NCI-H2196 treated with DMSO at 0.1 percent for 48 hours (cell line): ENCODE measurements around the gene SCARB1.
"Not testable (repeated sequence)": the region's sequence is repeated elsewhere in the genome, so short reads cannot be mapped to it uniquely, and the experiment has no call there.

Experiments
- DNase-seq: peaks from one replicate; lab custom pipeline; 2025; ENCODE audit not compliant: unreplicated experiment; lab: John Stamatoyannopoulos, UW

Gene SCARB1

DNA sequence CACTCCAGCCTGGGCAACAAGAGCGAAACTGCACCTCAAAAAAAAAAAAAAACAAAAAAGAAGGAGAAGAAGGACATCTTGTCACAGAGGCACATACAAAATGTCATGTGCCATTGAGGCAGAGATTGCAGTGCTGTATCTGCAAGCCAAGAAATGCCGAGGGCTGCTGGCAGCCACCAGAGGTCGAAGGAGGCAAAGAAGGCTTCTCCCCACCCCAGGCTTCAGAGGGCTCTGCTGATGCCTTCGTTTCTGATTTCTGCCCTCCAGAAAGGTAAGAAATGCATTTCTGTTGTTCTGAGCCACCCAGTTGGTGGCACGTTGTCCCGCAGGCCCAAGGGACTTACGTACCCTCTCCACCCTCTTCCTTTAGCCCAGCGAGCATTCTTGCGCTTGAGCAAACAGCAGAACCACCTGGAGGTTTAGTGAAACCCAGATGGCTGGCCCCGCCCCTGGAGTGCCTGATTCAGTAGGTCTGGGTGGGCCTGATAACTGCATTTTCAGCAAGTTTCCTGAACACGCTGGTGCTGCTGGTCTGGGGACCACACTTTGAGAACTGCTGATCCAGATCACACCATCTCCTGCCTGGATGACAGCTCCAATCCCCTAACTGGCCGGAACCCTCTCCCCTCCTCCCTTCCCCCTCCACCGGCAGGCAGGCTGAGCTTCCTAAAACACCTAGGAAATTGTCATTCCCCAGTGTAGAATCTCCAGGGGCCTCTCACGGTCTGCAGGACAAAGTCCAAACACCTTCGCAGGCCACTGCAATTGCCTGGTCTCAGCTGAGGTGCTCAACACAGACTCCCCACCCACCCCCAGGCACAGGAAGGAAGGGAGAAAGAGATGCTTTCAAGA is 21.1 kb upstream of the SCARB1 start:
- DNase-seq, result no peak

DNA sequence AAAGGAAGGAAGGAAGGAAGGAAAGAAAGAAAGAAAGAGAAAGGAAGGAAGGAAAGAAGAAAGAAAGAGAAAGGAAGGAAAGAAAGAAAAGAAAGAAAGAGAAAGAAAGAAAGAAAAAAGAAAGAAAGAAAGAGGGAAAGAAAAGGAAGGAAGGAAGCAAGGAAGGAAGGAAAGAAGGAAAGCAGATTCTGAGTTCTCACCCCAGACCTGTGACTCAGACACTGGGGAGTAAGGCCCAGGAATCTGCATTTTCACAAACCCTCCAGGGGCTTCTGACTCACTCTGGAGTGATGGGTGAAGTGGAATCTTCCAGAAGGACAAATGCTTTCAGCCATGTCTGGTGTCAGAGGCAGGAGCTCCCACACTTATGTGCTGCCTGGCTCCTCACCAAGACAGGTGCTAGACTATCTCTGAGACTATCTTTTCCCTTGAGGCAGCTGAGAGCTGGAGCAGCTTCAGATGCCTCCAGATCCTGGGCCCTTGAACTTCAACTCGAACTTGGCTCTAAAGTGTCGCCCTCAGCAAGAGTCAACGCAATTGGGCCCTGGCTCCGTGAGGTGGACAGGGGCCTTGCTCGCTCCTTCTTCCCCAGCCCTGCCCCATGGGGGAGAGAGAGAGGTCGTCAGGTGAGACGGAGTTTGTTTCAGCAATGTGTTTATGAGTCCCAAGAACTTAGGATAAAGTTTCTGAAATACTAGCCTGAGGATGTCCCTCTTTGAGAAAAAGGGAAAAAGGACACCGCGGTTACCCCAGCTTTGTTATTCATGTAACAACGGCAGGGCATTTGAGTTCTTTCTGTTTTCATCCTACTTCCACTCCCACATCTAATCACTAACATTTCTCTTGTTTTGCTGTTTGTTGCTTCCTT is 19.8 kb upstream of the SCARB1 start:
- DNase-seq, result no peak

DNA sequence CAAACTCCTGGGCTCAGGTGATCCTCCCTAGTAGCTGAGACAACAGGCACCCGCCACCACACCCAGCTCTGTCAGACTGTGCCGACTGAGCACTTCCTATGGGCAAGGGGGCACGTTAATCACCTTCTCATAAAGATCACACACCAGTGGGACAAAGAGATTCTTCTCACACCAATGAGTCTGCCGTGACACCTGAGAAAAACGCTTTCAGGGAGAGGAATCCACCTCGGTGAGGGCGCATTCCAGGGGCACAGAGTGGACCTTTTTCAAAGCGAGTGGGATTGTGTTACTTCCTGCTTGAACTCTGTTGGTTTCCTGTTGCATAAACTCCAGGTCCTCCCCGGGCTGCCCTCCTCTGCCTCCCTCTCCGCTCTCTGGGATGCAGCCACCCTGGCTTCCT is 17.5 kb upstream of the SCARB1 start:
- DNase-seq, result no peak

DNA sequence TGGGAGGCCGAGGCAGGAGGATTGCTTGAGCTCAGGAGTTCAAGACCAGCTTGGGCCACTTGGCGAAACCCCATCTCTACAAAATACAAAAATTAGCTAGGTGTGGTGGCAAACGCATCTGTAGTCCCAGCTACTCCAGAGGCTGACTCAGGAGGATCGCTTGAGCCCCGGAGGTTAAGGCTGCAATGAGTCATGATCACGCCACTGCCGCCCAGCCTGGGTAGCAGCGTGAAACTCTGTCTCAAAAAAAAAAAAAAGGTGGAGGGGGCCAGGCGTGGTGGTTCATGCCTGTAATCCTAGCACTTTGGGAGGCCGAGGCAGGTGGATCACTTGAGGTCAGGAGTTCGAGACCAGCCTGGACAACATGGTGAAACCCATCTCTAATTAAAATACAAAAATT is 16.7 kb upstream of the SCARB1 start:
- DNase-seq, result not testable (repeated sequence)

DNA sequence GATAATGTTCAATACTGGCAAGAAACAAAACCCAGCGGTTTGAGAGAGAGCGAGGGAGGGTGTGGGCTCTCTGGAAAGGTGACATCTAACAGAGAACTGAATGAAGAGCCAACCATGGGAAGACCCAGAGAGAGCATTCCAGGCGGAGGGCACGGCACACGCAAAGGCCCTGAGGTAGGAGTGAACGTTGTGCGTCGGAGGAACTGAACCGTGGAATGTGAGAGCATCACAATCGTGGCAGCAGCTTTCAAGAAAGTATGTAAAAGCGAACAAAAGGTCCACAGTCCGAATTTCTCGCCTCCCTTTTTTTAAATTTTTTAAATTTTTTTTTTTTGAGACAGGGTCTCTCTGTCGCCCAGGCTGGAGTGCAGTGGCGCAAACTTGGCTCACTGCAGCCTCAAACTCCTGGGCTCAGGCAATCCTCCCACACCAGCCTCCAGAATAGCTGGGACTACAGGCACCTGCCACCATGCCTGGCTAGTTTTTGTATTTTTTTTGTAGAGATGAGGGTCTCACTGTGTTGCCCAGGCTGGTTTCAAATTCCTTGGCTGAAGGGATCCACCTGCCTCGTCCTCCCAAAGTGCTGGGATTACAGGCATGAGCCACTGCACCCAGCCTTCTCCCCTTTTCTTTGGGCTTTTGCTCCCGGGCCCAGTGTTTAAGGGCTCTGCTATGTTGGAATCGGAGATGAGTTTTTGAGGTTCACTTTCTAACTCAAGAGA is 15.3 kb upstream of the SCARB1 start:
- no peak for DNase-seq

DNA sequence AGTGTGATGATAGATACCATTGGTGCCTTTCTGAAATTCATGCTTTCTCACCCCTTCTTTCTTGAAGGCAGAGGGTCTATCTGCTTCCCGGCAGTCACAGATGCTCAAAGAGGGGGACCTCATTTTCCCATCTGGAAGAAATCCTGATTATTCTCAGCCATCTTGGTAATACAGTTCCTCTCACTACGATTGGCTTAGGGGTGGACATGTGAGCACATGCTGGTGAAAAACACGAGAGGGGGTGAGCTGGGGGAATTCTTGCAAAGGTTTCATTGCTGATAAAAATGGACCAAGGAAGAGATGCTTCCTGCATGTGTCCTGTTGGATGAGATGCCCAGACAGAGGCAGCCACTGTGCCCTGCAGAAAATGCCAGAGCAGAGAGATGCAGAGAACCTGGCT is 13.8 kb upstream of the SCARB1 start:
- no peak for DNase-seq

DNA sequence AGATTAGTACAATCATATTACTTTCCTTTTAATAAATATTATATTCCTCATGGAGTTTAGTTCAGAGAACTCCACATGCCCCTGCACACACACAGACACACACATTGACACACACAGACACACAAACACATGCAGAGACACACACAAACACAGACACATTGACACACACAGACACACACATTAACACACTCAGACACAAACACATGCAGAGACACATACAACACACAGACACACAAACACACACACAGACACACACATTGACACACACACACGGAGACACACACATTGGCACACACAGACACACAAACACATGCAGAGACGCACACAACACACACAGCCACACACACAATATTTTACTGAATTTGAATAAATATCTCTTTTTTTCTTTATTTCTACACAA is 12.5 kb upstream of the SCARB1 start:
- no peak for DNase-seq

DNA sequence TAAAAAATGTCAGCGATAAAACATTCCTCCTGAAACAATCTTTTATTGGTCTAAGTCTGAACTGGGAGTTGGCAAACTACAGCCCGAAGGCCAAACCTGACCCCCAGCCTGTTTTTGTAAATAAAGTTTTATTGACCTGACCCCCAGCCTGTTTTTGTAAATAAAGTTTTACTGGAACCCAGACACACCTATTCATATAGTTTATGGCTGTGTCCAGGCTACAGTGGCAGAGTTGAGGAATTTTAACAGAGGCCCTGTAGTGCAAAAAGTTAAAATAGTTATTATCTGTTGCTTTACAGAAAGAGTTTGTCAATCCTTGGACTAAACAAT is 12.1 kb upstream of the SCARB1 start:
- no peak for DNase-seq

DNA sequence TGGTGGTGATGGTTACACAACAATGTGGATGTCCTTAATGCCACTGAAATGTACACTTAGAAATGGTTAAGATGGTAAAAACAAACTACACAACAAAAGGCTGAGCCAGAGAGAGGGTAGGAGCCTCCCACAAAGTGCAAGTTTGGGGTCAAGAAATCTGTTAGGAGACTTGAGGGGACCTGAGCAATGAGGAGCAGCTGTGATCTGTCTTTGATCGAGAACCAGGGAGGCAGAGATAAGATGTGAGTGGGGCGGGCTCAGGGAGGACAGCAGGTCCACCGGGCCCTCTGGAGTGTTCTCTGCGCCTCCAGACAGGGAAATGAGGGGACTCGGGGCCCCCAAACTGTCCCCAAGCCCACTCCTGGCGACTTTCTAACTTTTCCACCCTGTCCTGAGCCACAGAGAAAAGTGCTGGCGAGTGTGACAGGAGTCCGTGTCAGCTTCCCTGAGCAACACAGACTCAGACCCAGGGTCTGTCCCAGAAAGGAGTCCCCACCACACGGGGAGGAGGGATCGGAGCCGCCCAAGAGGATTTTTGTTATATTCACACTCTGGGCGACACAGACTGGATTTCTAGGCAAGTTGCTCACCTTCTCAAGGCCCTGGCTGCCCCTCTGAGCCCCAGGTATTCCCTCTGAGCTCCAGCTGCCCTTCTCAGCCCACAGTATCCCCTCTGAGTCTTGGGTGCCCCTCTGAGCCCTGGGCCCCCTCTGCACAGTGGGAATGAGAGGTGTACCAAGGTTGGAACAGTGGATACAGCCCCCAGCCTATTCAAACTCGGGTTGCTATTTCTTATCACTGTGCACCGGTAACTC is 11.5 kb upstream of the SCARB1 start:
- no peak for DNase-seq

DNA sequence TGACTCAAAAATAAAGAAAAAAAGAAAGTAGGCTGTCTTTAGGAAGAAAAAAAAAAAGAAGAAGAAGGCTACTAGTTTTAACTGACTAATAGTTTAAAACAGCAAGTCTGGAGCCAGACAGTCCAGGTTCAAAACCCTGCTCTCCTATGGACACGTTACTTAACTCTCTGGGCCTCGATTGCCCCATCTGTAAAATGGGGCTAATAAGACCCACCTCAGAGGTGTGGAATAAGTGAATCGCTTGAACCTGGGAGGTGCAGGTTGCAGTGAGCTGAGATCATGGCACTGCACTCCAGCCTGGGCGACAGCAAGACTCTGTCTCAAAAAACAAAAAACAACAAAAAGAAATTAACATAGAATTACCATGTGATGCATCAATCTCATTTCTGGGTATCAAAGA is 10.5 kb upstream of the SCARB1 start:
- no peak for DNase-seq

DNA sequence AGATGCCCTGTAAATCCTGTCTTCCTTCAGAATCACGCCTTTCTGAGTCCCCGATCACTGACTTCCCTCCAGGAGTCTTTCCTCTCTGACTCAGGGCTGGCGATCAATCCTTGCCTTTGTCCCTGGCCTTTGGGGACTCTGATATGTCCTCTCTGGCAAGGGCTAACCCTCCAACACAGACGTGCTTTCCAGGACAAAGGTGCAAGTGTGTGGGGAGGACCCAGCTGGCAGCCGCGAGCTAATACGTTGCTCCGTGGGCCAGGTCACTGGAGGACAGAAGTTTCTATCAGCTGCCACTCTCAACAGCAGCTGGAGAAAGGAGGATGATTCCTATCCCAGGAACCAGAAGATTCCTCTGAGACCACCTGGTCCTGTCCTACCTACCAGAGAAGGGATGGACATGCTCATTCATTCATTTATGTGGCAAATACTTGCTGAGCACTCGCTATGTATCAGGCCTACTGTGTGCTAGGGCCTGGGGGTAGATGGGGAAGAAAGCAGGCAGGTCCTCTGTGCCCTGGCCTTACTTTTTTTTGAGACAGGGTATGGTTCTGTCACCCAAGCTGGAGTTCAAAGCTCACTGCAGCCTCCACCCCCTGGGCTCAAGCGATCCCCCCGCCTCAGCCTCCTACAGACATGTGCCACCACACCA is 8.5 kb upstream of the SCARB1 start:
- no peak for DNase-seq

DNA sequence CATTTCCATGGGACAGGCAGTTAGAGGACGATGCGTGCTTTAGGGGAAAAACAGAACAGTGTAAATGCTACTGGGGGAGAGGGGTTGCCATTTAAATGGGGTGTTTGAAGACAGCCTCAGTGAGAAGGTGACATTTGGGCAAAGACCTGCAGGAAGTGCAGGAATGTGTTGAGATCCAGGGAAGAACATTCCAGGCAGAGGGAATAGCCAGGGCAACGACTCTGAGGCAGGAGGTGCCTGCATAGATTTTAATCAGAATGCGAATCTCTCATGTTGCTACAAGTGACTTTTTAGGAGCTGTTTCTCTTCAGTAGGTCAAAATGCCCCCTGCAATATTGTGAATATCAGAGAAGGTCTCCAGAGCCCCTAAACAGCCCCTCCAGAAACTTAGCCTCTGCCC is 7.6 kb upstream of the SCARB1 start:
- DNase-seq, result no peak

DNA sequence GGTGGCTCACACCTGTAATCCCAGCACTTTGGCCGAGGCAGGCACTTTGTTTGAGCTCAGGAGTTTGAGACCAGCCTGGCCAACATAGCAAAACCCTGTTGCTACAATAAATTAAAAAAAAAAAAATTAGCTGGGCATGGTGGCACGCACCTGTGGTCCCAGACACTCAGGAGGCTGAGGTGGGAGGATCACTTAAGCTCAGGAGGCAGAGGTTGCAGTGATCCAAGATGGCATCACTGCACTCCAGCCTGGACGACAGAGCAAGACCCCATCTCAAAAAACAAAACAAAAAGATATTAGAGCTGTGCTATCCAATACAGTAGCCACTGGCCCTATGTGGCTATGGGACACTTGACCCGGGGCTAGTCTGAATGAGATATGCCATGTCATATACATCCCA is 6.9 kb upstream of the SCARB1 start:
- DNase-seq, result no peak

DNA sequence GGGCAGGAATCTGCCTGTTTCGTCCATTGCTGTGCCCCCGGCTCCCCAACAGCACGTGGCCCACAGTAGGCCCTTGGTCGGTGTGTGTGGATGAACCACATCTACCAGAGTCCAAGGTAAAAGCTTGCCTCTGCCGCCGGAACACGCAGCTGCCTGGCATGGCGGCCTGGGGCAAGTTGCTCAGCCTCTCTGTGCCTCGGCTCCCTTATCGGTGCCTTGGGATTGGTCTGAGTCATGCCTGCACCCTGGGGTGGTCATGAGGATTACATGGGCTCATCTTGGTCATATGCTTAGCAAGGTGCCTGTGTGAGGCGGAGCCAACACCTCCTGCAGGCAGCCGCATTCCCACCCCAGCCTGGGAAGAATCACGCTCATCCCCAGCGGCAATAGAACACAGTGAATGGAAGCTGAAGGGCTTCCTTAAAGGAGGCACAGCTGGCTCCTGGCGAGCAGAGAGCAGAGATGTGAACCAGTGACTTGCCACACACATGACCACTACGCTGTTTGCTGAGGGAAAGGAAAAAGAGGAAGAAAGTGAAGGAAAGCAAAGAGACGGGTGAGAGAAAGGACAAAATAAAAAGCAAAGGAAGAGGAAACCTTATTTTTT is 5.5 kb upstream of the SCARB1 start:
- no peak for DNase-seq

DNA sequence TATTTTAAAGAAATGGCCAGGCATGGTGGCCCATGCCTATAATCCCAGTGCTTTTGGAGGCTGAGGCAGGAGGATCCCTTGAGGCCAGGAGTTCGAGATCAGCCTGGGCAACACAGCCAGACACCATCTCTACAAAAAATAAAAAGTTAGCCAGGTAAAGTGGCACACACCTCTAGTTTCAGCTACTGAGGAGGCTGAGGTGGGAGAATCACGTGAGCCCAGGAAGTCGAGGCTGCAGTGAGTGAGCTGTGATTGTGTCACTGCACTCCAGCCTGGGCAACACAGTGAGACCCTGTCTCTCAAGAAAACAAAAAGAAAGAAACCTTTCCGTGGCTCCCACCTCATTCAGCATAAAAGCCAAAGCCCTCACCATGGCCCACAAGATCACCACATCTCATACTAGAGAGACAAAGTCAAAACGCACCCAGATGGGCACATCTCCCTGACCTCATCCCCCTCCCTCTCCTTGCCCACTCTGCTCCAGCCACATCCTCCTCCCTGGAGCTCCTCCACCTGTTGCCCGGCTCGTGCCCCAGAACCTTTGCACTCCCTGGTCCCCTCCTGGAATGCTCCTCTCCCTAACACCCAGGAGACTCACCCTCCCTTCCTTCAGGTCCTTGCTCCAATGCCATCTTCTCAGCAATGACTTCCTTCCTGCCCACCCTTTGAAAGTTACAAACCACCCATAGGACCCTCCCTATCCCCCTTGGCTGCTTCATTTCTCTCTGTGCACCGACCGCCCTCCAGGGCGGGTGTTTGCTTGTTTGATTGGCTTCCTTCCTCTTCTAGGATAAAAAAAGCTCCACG is 4.8 kb upstream of the SCARB1 start:
- DNase-seq, result no peak

DNA sequence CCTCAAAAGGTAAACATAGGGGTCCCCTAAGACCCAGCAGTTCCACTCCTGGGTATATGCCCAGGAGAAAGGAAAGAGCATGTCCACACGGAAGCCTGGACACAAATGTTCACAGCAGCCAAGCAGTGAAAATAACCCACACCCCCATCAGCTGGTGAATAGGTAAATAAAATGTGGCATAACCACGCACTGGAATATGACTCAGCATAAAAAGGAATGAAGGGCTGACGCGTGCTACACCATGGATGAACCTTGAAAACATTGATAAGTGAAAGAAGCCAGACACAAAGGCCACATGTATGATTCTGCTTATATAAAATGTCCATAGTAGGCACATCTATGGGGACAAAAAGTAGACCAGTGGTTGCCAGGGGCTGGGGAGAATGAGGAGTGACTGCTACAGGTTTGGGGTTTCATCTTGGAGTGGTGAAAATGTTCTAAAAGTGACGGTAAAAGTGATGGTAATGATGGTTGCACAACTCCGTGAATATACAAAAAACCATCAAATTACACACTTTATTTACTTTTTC is 3.8 kb upstream of the SCARB1 start:
- DNase-seq, result no peak

DNA sequence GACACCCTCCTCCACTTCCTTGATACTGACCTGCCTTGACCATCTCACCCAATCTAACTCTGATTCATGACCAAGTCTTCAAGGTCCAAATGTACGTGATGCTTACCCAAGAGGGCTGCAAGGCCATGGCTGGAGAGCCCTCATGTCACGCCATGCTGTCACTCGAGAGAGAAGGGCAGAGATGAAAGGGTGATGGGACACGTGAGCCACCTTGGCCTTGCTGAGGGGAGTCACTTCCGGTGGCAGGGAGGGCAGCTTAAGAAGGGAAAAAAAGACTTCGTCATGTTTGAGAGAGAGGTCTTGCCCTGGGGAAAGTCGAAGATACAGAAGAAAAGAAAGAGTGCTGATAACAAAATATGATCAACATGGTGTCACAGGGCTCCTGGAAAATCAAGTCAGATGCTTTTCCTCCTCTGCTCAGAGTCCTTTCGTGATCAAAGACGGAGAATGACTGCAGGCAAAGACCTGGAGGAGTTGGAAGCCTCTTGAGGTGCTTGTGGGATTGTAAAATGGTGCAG is 3.3 kb upstream of the SCARB1 start:
- no peak for DNase-seq

DNA sequence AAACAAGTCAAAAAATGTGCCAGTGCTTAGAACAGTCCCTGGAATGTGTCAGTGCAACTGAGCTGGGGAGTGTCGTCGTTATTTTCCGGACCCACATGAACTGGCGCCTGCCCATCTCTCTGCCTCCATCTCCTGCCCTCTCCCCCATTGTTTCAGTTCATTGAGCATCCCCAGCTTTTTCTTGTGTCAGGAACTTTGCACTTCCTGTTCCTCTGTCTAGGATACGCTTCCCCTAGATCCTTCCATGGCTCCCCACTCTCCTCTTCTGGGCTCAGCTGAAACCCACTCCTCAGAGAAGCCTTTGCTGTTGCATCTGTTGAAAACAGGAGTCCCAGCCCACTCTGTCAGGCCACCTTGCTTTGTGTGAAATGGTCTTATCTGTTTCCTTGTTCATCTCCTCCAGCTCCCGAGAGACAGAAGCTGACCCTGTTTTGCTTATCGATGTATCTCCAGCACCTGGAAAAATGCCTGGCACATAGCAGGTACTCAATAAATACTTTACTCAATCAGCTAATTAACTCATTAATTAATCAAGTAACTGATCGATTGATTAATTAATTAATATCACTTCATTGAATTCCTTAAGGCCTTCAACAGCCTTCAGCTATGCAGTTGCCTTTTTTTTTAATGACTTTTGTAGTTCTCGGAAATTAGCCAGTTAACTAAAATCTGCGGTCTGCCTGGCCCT is 2.7 kb upstream of the SCARB1 start:
- DNase-seq, result no peak
